GM19328 (cell line): Measurements from ENCODE around the gene TMEM72.
"Not testable (repeated sequence)": the region's sequence is repeated elsewhere in the genome, so short reads cannot be mapped to it uniquely, and the experiment has no call there.

Experiments
- ATAC-seq: cut with Tn5 transposase; IDR thresholded peaks from one replicate; pipeline ENCODE4 v1.9.1; 2021; ENCODE audit warnings: mild to moderate bottlenecking, moderate library complexity; ENCODE audit not compliant: unreplicated experiment

Gene TMEM72

GRCh38 chr10:44911081-44911540 lies at the start of gene TMEM72:
TSS of gene TMEM72 (plus strand) at chr10:44911337. CDS start at chr10:44911513, 176 bp downstream.
- ATAC-seq, result no peak

GRCh38 chr10:44862006-44862751 lies 49.0 kb upstream of the TMEM72 start:
- ATAC-seq, result no peak

GRCh38 chr10:44862924-44863323 lies 48.2 kb upstream of the TMEM72 start:
- no peak for ATAC-seq

- ATAC-seq, result no peak
Observed at GRCh38 chr10:44863344-44864047, 47.6 kb upstream of the TMEM72 start.

GRCh38 chr10:44864051-44864450 lies 47.1 kb upstream of the TMEM72 start:
- no peak for ATAC-seq

GRCh38 chr10:44864637-44865288 lies 46.4 kb upstream of the TMEM72 start:
- peak; percentile 85 for ATAC-seq

- no peak for ATAC-seq
Observed at GRCh38 chr10:44865289-44865671, 45.9 kb upstream of the TMEM72 start.

GRCh38 chr10:44866367-44866766 lies 44.8 kb upstream of the TMEM72 start:
- ATAC-seq, result not testable (repeated sequence)

GRCh38 chr10:44870031-44870430 lies 41.1 kb upstream of the TMEM72 start:
- no peak for ATAC-seq

- no peak for ATAC-seq
Observed at GRCh38 chr10:44873160-44873559, 38.0 kb upstream of the TMEM72 start.

- ATAC-seq, result no peak
Observed at GRCh38 chr10:44874166-44874565, 37.0 kb upstream of the TMEM72 start.

- peak; percentile 74 for ATAC-seq
Observed at GRCh38 chr10:44878706-44879530, 32.2 kb upstream of the TMEM72 start.

GRCh38 chr10:44879531-44879899 lies 31.6 kb upstream of the TMEM72 start:
- no peak for ATAC-seq

GRCh38 chr10:44880090-44880715 lies 30.9 kb upstream of the TMEM72 start:
- no peak for ATAC-seq

GRCh38 chr10:44881649-44882048 lies 29.5 kb upstream of the TMEM72 start:
- no peak for ATAC-seq

GRCh38 chr10:44882166-44882720 lies 28.9 kb upstream of the TMEM72 start:
- no peak for ATAC-seq

- ATAC-seq, result no peak
Observed at GRCh38 chr10:44883593-44884331, 27.4 kb upstream of the TMEM72 start.

- ATAC-seq, result no peak
Observed at GRCh38 chr10:44885710-44886109, 25.4 kb upstream of the TMEM72 start.

- ATAC-seq, result no peak
Observed at GRCh38 chr10:44886966-44887365, 24.2 kb upstream of the TMEM72 start.
